ENCODE measurements around the gene HS6ST1.

DNA sequence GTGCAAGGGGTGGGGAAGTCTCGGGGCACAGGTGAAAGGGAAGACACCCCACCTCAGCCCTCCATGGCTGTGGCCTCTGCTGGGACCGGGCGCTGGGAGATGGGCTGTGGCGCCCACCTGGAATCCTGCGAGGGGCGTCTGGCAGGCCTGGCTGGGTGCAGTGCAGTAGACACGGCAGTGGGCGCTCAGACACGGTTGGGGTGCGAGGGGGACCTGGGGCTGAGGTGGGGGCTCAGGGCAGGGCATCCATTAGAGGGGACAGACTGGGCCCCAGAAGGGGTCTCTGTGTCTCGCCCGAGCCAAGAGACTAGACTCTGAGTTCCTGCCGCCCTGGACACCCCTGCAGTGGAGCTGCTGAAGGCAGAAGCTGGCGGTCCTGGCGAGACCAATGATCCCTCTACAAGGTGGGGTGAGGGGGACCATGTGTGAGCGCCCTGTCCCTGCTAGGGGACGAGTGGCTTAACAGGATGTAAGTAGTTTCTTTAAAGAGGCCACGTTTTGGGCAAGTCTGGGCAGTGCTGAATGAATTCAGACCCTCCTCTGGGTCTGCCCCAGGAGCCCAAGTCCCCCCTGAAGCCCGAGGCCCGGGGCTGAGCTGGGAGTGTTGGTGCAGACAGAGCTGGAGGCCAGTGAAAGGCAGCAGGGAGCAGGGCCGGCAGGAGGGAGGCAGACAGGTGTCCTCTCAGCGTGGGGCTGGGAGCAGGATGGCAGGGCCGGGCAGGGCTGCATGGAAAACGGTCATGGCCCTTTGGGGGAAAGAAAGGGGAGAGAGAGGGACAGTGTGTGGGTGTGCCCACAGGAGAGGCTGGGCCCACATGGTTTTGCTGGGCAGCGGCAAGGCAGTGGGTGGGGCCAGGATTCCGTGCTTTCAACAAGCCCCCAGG lies 57.2 kb downstream of the HS6ST1 start:
- TF ChIP-seq, protein P1, sequence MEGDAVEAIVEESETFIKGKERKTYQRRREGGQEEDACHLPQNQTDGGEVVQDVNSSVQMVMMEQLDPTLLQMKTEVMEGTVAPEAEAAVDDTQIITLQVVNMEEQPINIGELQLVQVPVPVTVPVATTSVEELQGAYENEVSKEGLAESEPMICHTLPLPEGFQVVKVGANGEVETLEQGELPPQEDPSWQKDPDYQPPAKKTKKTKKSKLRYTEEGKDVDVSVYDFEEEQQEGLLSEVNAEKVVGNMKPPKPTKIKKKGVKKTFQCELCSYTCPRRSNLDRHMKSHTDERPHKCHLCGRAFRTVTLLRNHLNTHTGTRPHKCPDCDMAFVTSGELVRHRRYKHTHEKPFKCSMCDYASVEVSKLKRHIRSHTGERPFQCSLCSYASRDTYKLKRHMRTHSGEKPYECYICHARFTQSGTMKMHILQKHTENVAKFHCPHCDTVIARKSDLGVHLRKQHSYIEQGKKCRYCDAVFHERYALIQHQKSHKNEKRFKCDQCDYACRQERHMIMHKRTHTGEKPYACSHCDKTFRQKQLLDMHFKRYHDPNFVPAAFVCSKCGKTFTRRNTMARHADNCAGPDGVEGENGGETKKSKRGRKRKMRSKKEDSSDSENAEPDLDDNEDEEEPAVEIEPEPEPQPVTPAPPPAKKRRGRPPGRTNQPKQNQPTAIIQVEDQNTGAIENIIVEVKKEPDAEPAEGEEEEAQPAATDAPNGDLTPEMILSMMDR (IDR thresholded peaks at IDR 0.05; ENCODE audit: low read length), result no peak
- no peak for TF ChIP-seq EZH2 (IDR thresholded peaks at IDR 0.05; ENCODE audit: borderline replicate concordance, low read length)

Data from OCI-LY1 (cell line).